Natural killer cell treated with Interleukin-12 subunit alpha and Interleukin-12 subunit beta and Interleukin-15 and Interleukin-18, amount 100 ng/mL, for 72 hours (primary cell): ENCODE measurements around the gene INPP4B. TPM values are rescaled to one million over a fixed set of nuclear protein-coding genes. Genes with fewer than 3 reads are reported as not detected.
A peak's percentile ranks its signal among the peaks of the same experiment; 100 is the strongest.

Source experiments
- ATAC-seq, 2 donors: fragments of 150-1000 bp; cut with Tn5 transposase in 1 of 2; sonication (Bioruptor Pico), chemical (Tn5 transposase) in 1 of 2; 2 replicates each; pipeline ENCODE4 v1.10.0; 2021
- DNase-seq: peaks from one replicate; pipeline ENCODE4 v3.0.0; 2022; ENCODE audit warnings: low spot score
- H3K27ac Mint-ChIP-seq, 2 donors: 1 replicate in 1 of 2; 2 replicates in 1 of 2; pipeline ENCODE4 v1.8.0; 2022; ENCODE audit warnings: mixed read lengths in 2 of 2, mild to moderate bottlenecking in 1 of 2, moderate library complexity in 1 of 2
- H3K27me3 Mint-ChIP-seq, 2 donors: 1 replicate in 1 of 2; 2 replicates in 1 of 2; pipeline ENCODE4 v1.8.0; 2022; ENCODE audit warnings: mixed read lengths in 2 of 2
- H3K36me3 Mint-ChIP-seq: one replicate; pipeline ENCODE4 v1.8.0; 2022; ENCODE audit warnings: mixed read lengths
- H3K4me1 Mint-ChIP-seq, 2 donors: 1 replicate in 1 of 2; 2 replicates in 1 of 2; pipeline ENCODE4 v1.8.0; 2022; ENCODE audit warnings: low read depth in 2 of 2, mixed read lengths in 2 of 2, mild to moderate bottlenecking in 1 of 2
- H3K4me3 Mint-ChIP-seq: one replicate; pipeline ENCODE4 v1.8.0; 2022; ENCODE audit warnings: mixed read lengths
- H3K9me3 Mint-ChIP-seq: 2 replicates; pipeline ENCODE4 v1.8.0; 2022; ENCODE audit warnings: mixed read lengths
- total RNA-seq, 2 donors: library from RNA; stranded (reverse); gene quantifications; one replicate each; pipeline ENCODE4 v1.2.3, GENCODE V29; 2022

The INPP4B gene
- total RNA-seq, 2 donors from 2014 or later: 3.2 to 25.6 TPM

- Mint-ChIP-seq H3K36me3 (no peaks in the 10 kb centered on the region), H3K27me3 (peaks cover 22 to 51% of the 10 kb centered on the region in 2 donors), H3K4me1 (no peaks in the 10 kb centered on the region), H3K27ac (no peak overlapping the region), H3K4me3 (peak overlapping the region; percentile 65), H3K9me3 (no peaks in the 10 kb centered on the region)
- ATAC-seq (peak; percentile 51 to 62), DNase-seq (no peak)
These were observed 862 bp upstream of the INPP4B start for GRCh38 chr4:142846729-142847596.

GRCh38 chr4:142845293-142846107 lies 601 bp downstream of the INPP4B start:
- ATAC-seq (peak in 1 of 2 donors; percentile 11), DNase-seq (no peak)
- peak overlapping the region; percentile 65 for H3K4me3 Mint-ChIP-seq
- H3K27me3 Mint-ChIP-seq: peaks cover 22 to 50% of the 10 kb centered on the region in 2 donors
- no peaks in the 10 kb centered on the region for H3K36me3 Mint-ChIP-seq
- no peak overlapping the region for H3K27ac Mint-ChIP-seq
- no peaks in the 10 kb centered on the region for H3K9me3 Mint-ChIP-seq
- no peaks in the 10 kb centered on the region for H3K4me1 Mint-ChIP-seq

GRCh38 chr4:142844782-142845181 lies 1.3 kb downstream of the INPP4B start:
- H3K4me3 Mint-ChIP-seq: peak overlapping the region; percentile 40
- no peak for DNase-seq
- H3K36me3 Mint-ChIP-seq: no peaks in the 10 kb centered on the region
- H3K9me3 Mint-ChIP-seq: no peaks in the 10 kb centered on the region
- peaks cover 20 to 43% of the 10 kb centered on the region in 2 donors for H3K27me3 Mint-ChIP-seq
- no peak for ATAC-seq
- no peaks in the 10 kb centered on the region for H3K4me1 Mint-ChIP-seq
- no peak overlapping the region for H3K27ac Mint-ChIP-seq

- no peak overlapping the region for H3K4me3 Mint-ChIP-seq
- H3K27ac Mint-ChIP-seq: no peak overlapping the region
- H3K4me1 Mint-ChIP-seq: no peaks in the 10 kb centered on the region
- peaks cover 7 to 17% of the 10 kb centered on the region in 2 donors for H3K27me3 Mint-ChIP-seq
- no peaks in the 10 kb centered on the region for H3K36me3 Mint-ChIP-seq
- DNase-seq: no peak
- ATAC-seq: no peak
- no peaks in the 10 kb centered on the region for H3K9me3 Mint-ChIP-seq
These were observed 5.5 kb downstream of the INPP4B start for GRCh38 chr4:142840516-142841123.

GRCh38 chr4:142838778-142839177 lies 7.3 kb downstream of the INPP4B start:
- no peak for ATAC-seq
- Mint-ChIP-seq H3K4me3 (no peak overlapping the region), H3K27me3 (no peaks in the 10 kb centered on the region), H3K4me1 (no peaks in the 10 kb centered on the region), H3K27ac (no peak overlapping the region), H3K36me3 (no peaks in the 10 kb centered on the region), H3K9me3 (no peaks in the 10 kb centered on the region)
- no peak for DNase-seq

- Mint-ChIP-seq H3K36me3 (no peaks in the 10 kb centered on the region), H3K4me3 (no peak overlapping the region), H3K27me3 (peaks cover 3 to 16% of the 10 kb centered on the region in 2 donors), H3K27ac (no peak overlapping the region), H3K9me3 (no peaks in the 10 kb centered on the region), H3K4me1 (no peaks in the 10 kb centered on the region)
- ATAC-seq (no peak), DNase-seq (no peak)
These were observed 14.1 kb downstream of the INPP4B start for GRCh38 chr4:142832022-142832421.

GRCh38 chr4:142826503-142827241 lies 19.4 kb downstream of the INPP4B start:
- no peak for ATAC-seq

GRCh38 chr4:142824368-142824767 lies 21.7 kb downstream of the INPP4B start:
- Mint-ChIP-seq H3K4me3 (no peak overlapping the region), H3K27me3 (peaks cover 0 to 7% of the 10 kb centered on the region in 2 donors), H3K27ac (no peak overlapping the region), H3K36me3 (no peaks in the 10 kb centered on the region), H3K9me3 (no peaks in the 10 kb centered on the region), H3K4me1 (no peaks in the 10 kb centered on the region)
- DNase-seq (no peak), ATAC-seq (no peak)

More at GRCh38 chr4:142826503-142827241, 19.4 kb downstream of the INPP4B start:
- Mint-ChIP-seq H3K36me3 (no peaks in the 10 kb centered on the region), H3K9me3 (no peaks in the 10 kb centered on the region), H3K4me1 (no peaks in the 10 kb centered on the region), H3K27ac (no peak overlapping the region), H3K4me3 (no peak overlapping the region), H3K27me3 (peaks cover 3 to 7% of the 10 kb centered on the region in 2 donors)
- DNase-seq: no peak

- H3K36me3 Mint-ChIP-seq: no peaks in the 10 kb centered on the region
- no peak overlapping the region for H3K27ac Mint-ChIP-seq
- peaks cover 0 to 6% of the 10 kb centered on the region in 2 donors for H3K27me3 Mint-ChIP-seq
- no peaks in the 10 kb centered on the region for H3K9me3 Mint-ChIP-seq
- ATAC-seq (no peak), DNase-seq (no peak)
- no peaks in the 10 kb centered on the region for H3K4me1 Mint-ChIP-seq
- H3K4me3 Mint-ChIP-seq: no peak overlapping the region
These were observed 22.3 kb downstream of the INPP4B start for GRCh38 chr4:142823796-142824195.

GRCh38 chr4:142818476-142818875 lies 27.6 kb downstream of the INPP4B start:
- ATAC-seq (no peak), DNase-seq (no peak)
- H3K4me3 Mint-ChIP-seq: no peak overlapping the region
- no peaks in the 10 kb centered on the region for H3K27me3 Mint-ChIP-seq
- H3K4me1 Mint-ChIP-seq: peaks cover 6 to 8% of the 10 kb centered on the region in 2 donors
- no peaks in the 10 kb centered on the region for H3K36me3 Mint-ChIP-seq
- no peaks in the 10 kb centered on the region for H3K9me3 Mint-ChIP-seq
- no peak overlapping the region for H3K27ac Mint-ChIP-seq

GRCh38 chr4:142818031-142818430 lies 28.1 kb downstream of the INPP4B start:
- Mint-ChIP-seq H3K4me3 (no peak overlapping the region), H3K9me3 (no peaks in the 10 kb centered on the region), H3K27me3 (no peaks in the 10 kb centered on the region), H3K27ac (no peak overlapping the region), H3K36me3 (no peaks in the 10 kb centered on the region), H3K4me1 (peaks cover 6 to 8% of the 10 kb centered on the region in 2 donors)
- no peak for DNase-seq
- no peak for ATAC-seq

- Mint-ChIP-seq H3K27me3 (no peaks in the 10 kb centered on the region), H3K36me3 (no peaks in the 10 kb centered on the region), H3K4me3 (peak overlapping the region; percentile 14), H3K27ac (no peak overlapping the region), H3K9me3 (no peaks in the 10 kb centered on the region), H3K4me1 (peaks cover 6 to 8% of the 10 kb centered on the region in 2 donors)
- ATAC-seq: peak in 1 of 2 donors; percentile 66
- no peak for DNase-seq
These were observed 28.7 kb downstream of the INPP4B start for GRCh38 chr4:142817442-142817841.

GRCh38 chr4:142815834-142816233 lies 30.3 kb downstream of the INPP4B start:
- Mint-ChIP-seq H3K9me3 (no peaks in the 10 kb centered on the region), H3K27ac (no peak overlapping the region), H3K4me1 (peaks cover 6 to 8% of the 10 kb centered on the region in 2 donors), H3K4me3 (no peak overlapping the region), H3K36me3 (no peaks in the 10 kb centered on the region), H3K27me3 (no peaks in the 10 kb centered on the region)
- ATAC-seq (peak in 1 of 2 donors; percentile 54), DNase-seq (no peak)
